Stimulated activated CD4-positive, alpha-beta T cell treated with anti-CD3 and anti-CD28 coated beads, Interleukin-1b, Interleukin-23, amount 100 ng/mL, for 24 hours (primary cell): ENCODE measurements around the gene ALOXE3.
A peak's percentile ranks its signal among the peaks of the same experiment; 100 is the strongest.

ENCODE experiments used
- DNase-seq, 4 experiments: peaks; one replicate each; pipeline ENCODE4 v3.0.0-alpha.2; 2020; ENCODE audit warnings: low read depth in 4 of 4, low spot score in 1 of 4

The ALOXE3 gene

GRCh38 chr17:8117980-8118768 lies at the start of gene ALOXE3:
TSS of gene ALOXE3 (minus strand) at chr17:8118514. CDS start at chr17:8117990, 524 bp downstream.
- peak in 1 of 4 experiments; percentile 16 for DNase-seq

- no peak for DNase-seq
Observed at GRCh38 chr17:8167526-8167925, 49.2 kb upstream of the ALOXE3 start.

- DNase-seq = no peak
Observed at GRCh38 chr17:8166731-8167130, 48.4 kb upstream of the ALOXE3 start.

GRCh38 chr17:8164815-8165131 lies 46.5 kb upstream of the ALOXE3 start:
- DNase-seq = no peak

- peak in 2 of 4 experiments; percentile 68 to 80 for DNase-seq
Observed at GRCh38 chr17:8163978-8164814, 45.9 kb upstream of the ALOXE3 start.

DNA sequence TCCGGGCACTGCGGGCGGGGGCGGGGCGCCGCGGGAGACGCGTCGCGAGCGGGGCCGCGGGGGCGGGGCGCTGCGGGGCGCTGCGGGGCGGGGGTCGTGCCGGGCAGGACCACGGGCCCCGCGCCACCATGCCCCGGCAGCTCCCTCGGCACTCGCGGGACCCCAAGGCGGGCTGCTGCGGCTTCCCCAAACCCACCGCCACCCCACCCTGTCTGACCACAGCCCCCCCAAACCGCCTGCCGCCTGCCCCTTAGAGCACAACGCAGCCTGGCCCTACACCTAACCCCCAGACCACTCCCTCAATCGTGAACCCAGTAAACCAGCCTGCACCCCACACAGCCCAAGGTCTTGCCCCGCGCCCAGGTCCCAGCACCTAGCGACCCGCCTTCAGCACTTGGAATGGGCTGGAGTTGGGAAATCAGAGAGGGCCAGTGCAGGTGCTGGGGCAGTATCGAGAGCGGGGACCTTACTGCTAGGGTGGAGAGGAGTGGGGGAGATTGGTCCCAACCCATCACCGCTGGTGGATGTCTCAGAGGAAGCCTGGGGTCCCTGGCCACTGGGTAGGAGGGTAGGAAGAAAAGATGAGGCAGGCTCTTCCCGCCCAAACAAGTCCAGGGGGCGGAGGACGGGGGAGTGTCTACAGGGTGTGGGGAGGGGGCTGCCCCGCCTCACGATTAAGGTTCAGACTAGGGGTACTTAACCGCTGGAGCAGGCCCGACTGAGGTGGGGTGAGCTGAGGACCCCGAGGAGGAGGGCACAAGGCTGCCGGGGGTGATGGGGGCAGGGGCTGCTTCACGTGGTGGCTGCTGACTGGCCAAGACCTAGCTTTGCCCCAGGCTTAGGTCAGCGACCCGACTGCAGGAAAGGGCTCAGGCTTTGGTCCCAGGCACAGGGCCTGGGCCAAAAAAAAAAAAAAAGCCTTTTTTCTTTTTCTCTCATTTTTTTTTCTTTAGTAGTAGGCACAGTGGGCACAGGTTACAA lies 45.0 kb upstream of the ALOXE3 start:
- DNase-seq = no peak

- peak in 3 of 4 experiments; percentile 67 to 75 (median 68) for DNase-seq
Observed at GRCh38 chr17:8162233-8162996, 44.1 kb upstream of the ALOXE3 start, which contains the start of gene VAMP2. TSS of gene VAMP2 (minus strand) at chr17:8162948. CDS start at chr17:8162879, 69 bp downstream.

GRCh38 chr17:8161289-8162232 lies 43.2 kb upstream of the ALOXE3 start:
- no peak for DNase-seq

DNA sequence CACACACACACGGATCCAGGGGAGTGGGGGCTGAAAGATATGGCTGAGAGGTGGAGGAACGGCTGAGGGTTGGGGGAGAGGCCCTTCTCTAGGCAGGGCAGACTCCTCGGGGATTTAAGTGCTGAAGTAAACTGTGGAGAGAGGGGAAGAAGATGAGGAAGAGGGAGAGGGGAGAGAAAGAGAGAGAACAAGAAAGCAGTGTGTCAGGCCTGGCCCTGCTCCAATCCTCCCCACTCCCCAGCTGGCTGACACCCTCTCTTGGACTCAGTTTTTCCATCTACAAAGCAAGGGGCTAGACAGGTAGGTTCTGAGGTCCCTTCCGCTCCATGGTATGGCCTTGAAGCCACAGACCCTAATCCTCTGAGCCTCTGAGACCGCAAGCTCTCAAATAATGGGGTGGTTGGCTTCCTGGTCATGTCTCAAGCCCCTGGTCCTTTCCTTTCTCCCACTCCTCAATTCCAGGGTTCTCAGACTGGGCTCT lies 42.5 kb upstream of the ALOXE3 start:
- DNase-seq = no peak

DNA sequence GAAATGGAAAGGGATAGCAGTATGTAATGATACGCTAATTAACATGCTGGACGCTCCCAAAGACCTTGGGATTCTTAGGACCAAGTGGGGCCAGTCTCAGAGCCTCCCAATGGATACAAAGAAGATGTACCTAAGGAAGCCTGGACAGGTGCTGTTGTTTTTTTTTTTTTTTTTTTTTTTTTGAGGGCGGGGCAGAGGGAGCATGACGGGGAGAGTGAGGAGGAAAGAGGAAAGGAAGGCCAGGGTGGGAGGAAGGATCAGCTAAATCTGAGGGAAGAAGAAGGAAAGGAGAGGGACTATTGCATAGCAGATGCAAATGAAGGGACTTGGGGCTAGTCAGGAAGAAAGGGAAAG lies 41.9 kb upstream of the ALOXE3 start:
- no peak for DNase-seq

- no peak for DNase-seq
Observed at GRCh38 chr17:8159459-8160223, 41.3 kb upstream of the ALOXE3 start.

- DNase-seq = no peak
Observed at GRCh38 chr17:8159032-8159400, 40.7 kb upstream of the ALOXE3 start.

- DNase-seq = peak; percentile 67 to 89 (median 82)
Observed at GRCh38 chr17:8158267-8159031, 40.1 kb upstream of the ALOXE3 start.

- peak; percentile 97 to 100 (median 100) for DNase-seq
Observed at GRCh38 chr17:8156246-8156992, 38.1 kb upstream of the ALOXE3 start.

GRCh38 chr17:8155996-8156245 lies 37.6 kb upstream of the ALOXE3 start:
- no peak for DNase-seq

DNA sequence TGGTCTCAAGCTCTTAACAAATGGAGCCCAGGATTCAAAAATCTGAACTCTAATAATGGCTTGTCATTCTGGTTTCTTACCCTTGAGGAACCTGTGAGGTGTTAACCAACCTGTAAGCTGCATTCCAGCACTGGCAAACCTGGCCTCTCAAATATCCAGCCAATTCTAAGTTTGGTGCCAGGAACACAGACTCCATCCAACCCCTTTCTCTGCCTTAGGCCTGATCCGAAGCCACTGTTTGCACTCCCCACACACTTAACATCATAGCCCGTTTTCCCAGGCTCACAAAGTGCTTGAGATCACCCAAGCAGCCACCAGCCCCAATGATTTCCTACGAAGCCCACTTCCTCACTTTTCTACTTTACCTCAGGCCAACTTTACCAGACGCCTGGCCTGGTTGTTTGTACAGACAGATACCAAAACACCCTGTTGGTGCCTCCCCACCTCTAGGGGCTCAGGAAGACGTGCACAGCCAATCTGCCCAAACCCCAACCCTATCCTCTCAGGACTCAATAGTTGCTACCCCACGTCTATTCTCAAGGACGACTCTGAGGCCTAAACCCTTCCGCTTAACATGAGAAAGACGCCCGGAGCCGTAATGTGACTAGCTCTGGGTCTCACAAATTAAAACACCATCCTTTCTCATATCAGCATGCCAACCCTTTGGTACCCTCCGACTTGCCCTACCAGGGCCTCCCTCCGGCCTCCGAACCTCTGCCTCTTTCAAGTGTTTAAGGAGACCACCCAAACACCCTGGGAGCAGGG lies 37.1 kb upstream of the ALOXE3 start:
- no peak for DNase-seq
